K562 (cell line): ENCODE measurements around the gene VPS13C. TPM values are rescaled to one million over a fixed set of nuclear protein-coding genes. Genes with fewer than 3 reads are reported as not detected.

Experiments used
- GTF2F1 ChIP-seq: IDR thresholded peaks from 2 replicates; pipeline ENCODE4 v1.6.1; 2011; ENCODE audit warnings: low read depth, low read length, improper control_type of control experiment
- SAFB ChIP-seq: fragments of 200-400 bp; formaldehyde crosslinking; IDR thresholded peaks from 2 replicates; pipeline ENCODE4 v1.6.1; 2017; ENCODE audit warnings: low read depth, low read length, borderline replicate concordance
- SIN3A ChIP-seq, 2 experiments: fragments of 150-350 bp in 1 of 2; IDR thresholded peaks; 2 replicates each; pipeline ENCODE4 v1.6.1; 2011 to 2016; ENCODE audit warnings: borderline replicate concordance in 2 of 2, low read depth in 2 of 2, low read length in 2 of 2, mild to moderate bottlenecking in 2 of 2, moderate library complexity in 2 of 2; ENCODE audit not compliant: control insufficient read depth in 1 of 2
- ZNF140 ChIP-seq: fragments of 250-450 bp; sonication (Bioruptor Pico); IDR thresholded peaks from 2 replicates; pipeline ENCODE4 v1.8.0; 2021; ENCODE audit warnings: moderate library complexity, mild to moderate bottlenecking, inconsistent platforms
- ZSCAN29 ChIP-seq: fragments of 450-650 bp; IDR thresholded peaks from 2 replicates; pipeline ENCODE4 v1.6.1; 2017
- polyA plus RNA-seq, 8 experiments: library from polyadenylated mRNA; depleted of rRNA in 4 of 8; stranded (reverse) in 5 of 8; unstranded in 3 of 8; fragments of >200 nt; fragmentation: Nextera tagmentation in 2 of 8; fragmentation: Illumina TruSeq in 1 of 8; extraction: Ambion mirVana in 2 of 8; extraction: Trizol in 1 of 8; gene quantifications; 2 replicates each; pipeline versions ENCODE4 v1.2.1 to v1.2.3, GENCODE V29; 2011 to 2014; ENCODE audit warnings: inconsistent platforms in 1 of 8, missing spikeins in 1 of 8
- total RNA-seq, 7 experiments: library from RNA; depleted of rRNA in 6 of 7; stranded (reverse); fragments of >200 nt in 6 of 7; fragmentation: Illumina TruSeq in 2 of 7; extraction: Trizol in 2 of 7; gene quantifications; 2 replicates each; pipeline versions ENCODE4 v1.2.1 to v1.2.3, GENCODE V29; 2011 to 2021; ENCODE audit warnings: low replicate concordance in 1 of 7
- TF ChIP-seq, protein P1 (sequence below), 2 experiments: IDR thresholded peaks; 2 replicates each; pipeline ENCODE4 v1.6.1; 2012; ENCODE audit warnings: improper control_type of control experiment in 2 of 2, low read depth in 2 of 2, low read length in 2 of 2, borderline replicate concordance in 1 of 2
- TF ChIP-seq, protein P2 (sequence below): sonication (generic); formaldehyde crosslinking; IDR thresholded peaks from 2 replicates; pipeline ENCODE4 v1.8.1; 2023; ENCODE audit warnings: mild to moderate bottlenecking, missing genetic modification reagents
- TF ChIP-seq, protein P3 (sequence below): sonication (generic); formaldehyde crosslinking; IDR thresholded peaks from 2 replicates; pipeline ENCODE4 v1.8.0; 2023; ENCODE audit warnings: missing genetic modification reagents, mild to moderate bottlenecking, borderline replicate concordance

VPS13C gene
- total and polyA plus RNA-seq, 9 of the 15 experiments (the other 6 are each of a cell fraction or from before 2014, with no cell fraction given) = 5.2 to 32.3 (median 15.7) TPM

DNA sequence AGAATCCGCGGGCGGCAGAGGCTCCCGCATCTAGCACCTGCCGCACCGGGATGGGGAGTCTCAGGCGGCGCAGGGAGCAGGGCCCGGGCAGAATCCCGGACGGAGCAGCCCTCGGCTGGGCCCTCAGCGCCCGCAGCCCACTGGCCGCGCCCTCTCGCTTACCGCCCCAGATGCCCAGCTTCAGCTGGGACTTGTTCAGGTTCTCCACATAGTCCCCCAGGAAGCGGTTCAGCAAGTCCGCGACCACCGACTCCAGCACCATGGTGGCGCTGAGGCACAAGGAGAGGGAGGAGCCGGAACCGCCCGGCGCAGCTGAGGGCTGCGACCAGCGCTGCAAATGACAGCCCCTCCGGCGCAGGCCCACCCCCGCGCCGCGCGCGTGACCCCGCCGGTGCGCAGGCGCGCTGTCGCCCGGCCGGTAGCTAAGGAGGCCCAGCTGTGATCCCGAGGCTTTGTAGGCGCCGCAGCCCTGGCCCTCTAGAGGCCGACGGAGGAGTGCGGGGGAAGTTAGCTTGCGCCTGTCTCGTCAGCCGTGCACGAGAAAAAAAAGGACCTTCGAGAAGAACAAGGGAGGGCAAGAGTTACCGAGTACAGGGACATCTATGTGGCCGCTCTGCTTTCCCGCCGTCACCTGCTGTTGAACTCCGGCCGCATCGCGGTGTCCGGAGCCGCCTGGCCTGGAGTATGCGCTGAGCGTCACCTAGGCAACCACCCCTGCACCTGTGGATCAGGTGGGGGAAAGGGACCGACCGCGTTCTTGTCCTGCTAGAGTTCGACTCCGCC, at the start of gene VPS13C (continued):
- TF ChIP-seq, protein P1, sequence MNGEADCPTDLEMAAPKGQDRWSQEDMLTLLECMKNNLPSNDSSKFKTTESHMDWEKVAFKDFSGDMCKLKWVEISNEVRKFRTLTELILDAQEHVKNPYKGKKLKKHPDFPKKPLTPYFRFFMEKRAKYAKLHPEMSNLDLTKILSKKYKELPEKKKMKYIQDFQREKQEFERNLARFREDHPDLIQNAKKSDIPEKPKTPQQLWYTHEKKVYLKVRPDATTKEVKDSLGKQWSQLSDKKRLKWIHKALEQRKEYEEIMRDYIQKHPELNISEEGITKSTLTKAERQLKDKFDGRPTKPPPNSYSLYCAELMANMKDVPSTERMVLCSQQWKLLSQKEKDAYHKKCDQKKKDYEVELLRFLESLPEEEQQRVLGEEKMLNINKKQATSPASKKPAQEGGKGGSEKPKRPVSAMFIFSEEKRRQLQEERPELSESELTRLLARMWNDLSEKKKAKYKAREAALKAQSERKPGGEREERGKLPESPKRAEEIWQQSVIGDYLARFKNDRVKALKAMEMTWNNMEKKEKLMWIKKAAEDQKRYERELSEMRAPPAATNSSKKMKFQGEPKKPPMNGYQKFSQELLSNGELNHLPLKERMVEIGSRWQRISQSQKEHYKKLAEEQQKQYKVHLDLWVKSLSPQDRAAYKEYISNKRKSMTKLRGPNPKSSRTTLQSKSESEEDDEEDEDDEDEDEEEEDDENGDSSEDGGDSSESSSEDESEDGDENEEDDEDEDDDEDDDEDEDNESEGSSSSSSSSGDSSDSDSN (IDR thresholded peaks at IDR 0.05; ENCODE audit: borderline replicate concordance in 1 of 2, low read depth in 2 of 2, low read length in 2 of 2) = peak in 1 of 2 experiments; percentile 47; a peak in 1 of 4 replicates
- no peak for TF ChIP-seq SAFB
- 0 out of 2 replicates have a peak, but pooled peaks have one; percentile 43 for TF ChIP-seq ZSCAN29
- TF ChIP-seq SIN3A (IDR thresholded peaks at IDR 0.05; ENCODE audit: borderline replicate concordance in 2 of 2, control insufficient read depth in 1 of 2, low read depth in 2 of 2, low read length in 2 of 2) = peak; percentile 70 to 90; a peak in 2 of 4 replicates
- TF ChIP-seq, protein P2, sequence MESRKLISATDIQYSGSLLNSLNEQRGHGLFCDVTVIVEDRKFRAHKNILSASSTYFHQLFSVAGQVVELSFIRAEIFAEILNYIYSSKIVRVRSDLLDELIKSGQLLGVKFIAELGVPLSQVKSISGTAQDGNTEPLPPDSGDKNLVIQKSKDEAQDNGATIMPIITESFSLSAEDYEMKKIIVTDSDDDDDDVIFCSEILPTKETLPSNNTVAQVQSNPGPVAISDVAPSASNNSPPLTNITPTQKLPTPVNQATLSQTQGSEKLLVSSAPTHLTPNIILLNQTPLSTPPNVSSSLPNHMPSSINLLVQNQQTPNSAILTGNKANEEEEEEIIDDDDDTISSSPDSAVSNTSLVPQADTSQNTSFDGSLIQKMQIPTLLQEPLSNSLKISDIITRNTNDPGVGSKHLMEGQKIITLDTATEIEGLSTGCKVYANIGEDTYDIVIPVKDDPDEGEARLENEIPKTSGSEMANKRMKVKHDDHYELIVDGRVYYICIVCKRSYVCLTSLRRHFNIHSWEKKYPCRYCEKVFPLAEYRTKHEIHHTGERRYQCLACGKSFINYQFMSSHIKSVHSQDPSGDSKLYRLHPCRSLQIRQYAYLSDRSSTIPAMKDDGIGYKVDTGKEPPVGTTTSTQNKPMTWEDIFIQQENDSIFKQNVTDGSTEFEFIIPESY (CRISPR knock-in tag) = no peak
- no peak for TF ChIP-seq GTF2F1
- TF ChIP-seq ZNF140 (CRISPR knock-in tag) = no peak
- TF ChIP-seq, protein P3, sequence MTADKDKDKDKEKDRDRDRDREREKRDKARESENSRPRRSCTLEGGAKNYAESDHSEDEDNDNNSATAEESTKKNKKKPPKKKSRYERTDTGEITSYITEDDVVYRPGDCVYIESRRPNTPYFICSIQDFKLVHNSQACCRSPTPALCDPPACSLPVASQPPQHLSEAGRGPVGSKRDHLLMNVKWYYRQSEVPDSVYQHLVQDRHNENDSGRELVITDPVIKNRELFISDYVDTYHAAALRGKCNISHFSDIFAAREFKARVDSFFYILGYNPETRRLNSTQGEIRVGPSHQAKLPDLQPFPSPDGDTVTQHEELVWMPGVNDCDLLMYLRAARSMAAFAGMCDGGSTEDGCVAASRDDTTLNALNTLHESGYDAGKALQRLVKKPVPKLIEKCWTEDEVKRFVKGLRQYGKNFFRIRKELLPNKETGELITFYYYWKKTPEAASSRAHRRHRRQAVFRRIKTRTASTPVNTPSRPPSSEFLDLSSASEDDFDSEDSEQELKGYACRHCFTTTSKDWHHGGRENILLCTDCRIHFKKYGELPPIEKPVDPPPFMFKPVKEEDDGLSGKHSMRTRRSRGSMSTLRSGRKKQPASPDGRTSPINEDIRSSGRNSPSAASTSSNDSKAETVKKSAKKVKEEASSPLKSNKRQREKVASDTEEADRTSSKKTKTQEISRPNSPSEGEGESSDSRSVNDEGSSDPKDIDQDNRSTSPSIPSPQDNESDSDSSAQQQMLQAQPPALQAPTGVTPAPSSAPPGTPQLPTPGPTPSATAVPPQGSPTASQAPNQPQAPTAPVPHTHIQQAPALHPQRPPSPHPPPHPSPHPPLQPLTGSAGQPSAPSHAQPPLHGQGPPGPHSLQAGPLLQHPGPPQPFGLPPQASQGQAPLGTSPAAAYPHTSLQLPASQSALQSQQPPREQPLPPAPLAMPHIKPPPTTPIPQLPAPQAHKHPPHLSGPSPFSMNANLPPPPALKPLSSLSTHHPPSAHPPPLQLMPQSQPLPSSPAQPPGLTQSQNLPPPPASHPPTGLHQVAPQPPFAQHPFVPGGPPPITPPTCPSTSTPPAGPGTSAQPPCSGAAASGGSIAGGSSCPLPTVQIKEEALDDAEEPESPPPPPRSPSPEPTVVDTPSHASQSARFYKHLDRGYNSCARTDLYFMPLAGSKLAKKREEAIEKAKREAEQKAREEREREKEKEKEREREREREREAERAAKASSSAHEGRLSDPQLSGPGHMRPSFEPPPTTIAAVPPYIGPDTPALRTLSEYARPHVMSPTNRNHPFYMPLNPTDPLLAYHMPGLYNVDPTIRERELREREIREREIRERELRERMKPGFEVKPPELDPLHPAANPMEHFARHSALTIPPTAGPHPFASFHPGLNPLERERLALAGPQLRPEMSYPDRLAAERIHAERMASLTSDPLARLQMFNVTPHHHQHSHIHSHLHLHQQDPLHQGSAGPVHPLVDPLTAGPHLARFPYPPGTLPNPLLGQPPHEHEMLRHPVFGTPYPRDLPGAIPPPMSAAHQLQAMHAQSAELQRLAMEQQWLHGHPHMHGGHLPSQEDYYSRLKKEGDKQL (CRISPR knock-in tag) = no peak
